HL-60 (cell line): ENCODE results near the gene RAB3A.

Experiments used
- DNase-seq, 2 experiments: peaks; one replicate each; pipeline ENCODE4 v3.0.0-alpha.2; 2010 to 2020; ENCODE audit warnings: low read depth in 1 of 2, low spot score in 1 of 2
- H3K27ac ChIP-seq: fragments of 250-450 bp; sonication (Bioruptor Pico); replicated peaks from 2 replicates; pipeline ENCODE4 v1.5.1; 2020; ENCODE audit warnings: mild to moderate bottlenecking, moderate library complexity
- H3K27me3 ChIP-seq: fragments of 250-450 bp; sonication (Bioruptor Pico); 2 replicates; pipeline ENCODE4 v1.5.1; 2021; ENCODE audit warnings: mild to moderate bottlenecking, moderate library complexity; ENCODE audit not compliant: insufficient read depth, poor library complexity, severe bottlenecking
- H3K4me3 ChIP-seq: replicated peaks from 2 replicates; pipeline ENCODE4 v1.5.1; 2011; ENCODE audit warnings: mild to moderate bottlenecking, control low read depth, low read length; ENCODE audit not compliant: insufficient read depth
- CTCF ChIP-seq: IDR thresholded peaks from one replicate; pipeline ENCODE4 v1.5.1; 2011; ENCODE audit warnings: low read length, control low read depth, inconsistent platforms; ENCODE audit not compliant: insufficient read depth
- GABPA ChIP-seq: IDR thresholded peaks from 2 replicates; pipeline ENCODE4 v1.6.1; 2012; ENCODE audit warnings: low read depth
- POLR2AphosphoS5 ChIP-seq: IDR thresholded peaks from 2 replicates; pipeline ENCODE4 v1.6.1; 2012; ENCODE audit warnings: low read depth
- SPI1 ChIP-seq: IDR thresholded peaks from 2 replicates; pipeline ENCODE4 v1.6.1; 2012; ENCODE audit warnings: low read depth, mild to moderate bottlenecking, borderline replicate concordance
- TF ChIP-seq, protein P1 (sequence below): IDR thresholded peaks from 2 replicates; pipeline ENCODE4 v1.6.1; 2012; ENCODE audit warnings: low read depth; ENCODE audit not compliant: insufficient replicate concordance

The RAB3A gene

GRCh38 chr19:18205200-18205892 is 1.5 kb upstream of the RAB3A start:
- Histone ChIP-seq H3K27me3 (no peaks in the 10 kb centered on the region), H3K4me3 (peak overlapping the region; percentile 57), H3K27ac (peak overlapping the region; percentile 51)
- no peak for TF ChIP-seq SPI1
- no peak for TF ChIP-seq CTCF
- no peak for TF ChIP-seq POLR2AphosphoS5
- peak in 1 of 2 experiments; percentile 45 for DNase-seq

DNA sequence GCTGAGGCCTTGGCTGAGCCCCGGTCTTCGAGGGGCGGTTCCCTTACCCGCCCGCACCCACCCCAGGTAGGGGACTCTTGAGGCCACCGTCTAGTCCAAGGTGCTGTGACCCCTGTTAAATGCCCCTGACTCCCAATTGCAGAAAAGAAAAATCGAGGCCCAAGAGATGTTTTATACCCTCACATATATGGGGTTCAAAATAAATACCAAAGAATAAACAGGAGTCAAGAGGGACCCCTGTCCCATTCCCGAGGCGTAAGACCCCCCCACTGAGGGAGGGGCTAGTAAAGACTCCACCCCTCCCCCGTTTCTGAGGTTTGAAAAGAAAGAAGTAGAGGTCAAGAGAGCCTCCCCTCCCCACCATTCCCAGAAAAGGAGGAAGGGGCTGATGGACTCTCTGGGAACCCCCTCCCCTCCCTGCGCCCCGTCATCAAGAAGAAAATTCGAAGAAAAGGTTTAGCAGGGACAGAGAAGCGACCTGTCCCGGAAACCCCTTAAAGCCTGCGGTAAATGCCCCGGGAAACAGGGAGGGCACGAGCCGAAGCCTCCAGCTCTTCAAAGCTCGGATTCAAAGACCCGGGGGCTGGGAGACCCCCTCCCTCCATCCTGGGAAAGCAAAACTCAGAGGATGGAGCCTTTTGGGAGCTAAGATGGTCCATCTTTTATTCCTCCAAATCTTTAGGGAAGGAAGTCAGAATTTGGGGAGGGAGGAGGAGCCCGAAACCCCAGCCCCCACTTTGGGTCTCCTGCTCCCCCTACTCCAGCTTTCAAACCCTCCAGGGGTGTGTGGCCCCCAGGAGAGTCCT is 755 bp upstream of the RAB3A start:
- Histone ChIP-seq H3K4me3 (peak overlapping the region; percentile 57), H3K27me3 (no peaks in the 10 kb centered on the region), H3K27ac (peak overlapping the region; percentile 51)
- no peak for DNase-seq
- TF ChIP-seq CTCF: no peak

- peak overlapping the region; percentile 39; the same call in 1 of the 2 replicates for H3K27ac ChIP-seq
Measured at GRCh38 chr19:18203408-18203862, 407 bp downstream of the RAB3A start.

More at GRCh38 chr19:18203408-18203862, 407 bp downstream of the RAB3A start:
- Histone ChIP-seq H3K4me3 (peak overlapping the region; percentile 96), H3K27me3 (no peaks in the 10 kb centered on the region)
- DNase-seq: peak; percentile 45 to 75
- TF ChIP-seq SPI1 (no peak), CTCF (no peak), GABPA (no peak), POLR2AphosphoS5 (no peak)
- TF ChIP-seq, protein P1, sequence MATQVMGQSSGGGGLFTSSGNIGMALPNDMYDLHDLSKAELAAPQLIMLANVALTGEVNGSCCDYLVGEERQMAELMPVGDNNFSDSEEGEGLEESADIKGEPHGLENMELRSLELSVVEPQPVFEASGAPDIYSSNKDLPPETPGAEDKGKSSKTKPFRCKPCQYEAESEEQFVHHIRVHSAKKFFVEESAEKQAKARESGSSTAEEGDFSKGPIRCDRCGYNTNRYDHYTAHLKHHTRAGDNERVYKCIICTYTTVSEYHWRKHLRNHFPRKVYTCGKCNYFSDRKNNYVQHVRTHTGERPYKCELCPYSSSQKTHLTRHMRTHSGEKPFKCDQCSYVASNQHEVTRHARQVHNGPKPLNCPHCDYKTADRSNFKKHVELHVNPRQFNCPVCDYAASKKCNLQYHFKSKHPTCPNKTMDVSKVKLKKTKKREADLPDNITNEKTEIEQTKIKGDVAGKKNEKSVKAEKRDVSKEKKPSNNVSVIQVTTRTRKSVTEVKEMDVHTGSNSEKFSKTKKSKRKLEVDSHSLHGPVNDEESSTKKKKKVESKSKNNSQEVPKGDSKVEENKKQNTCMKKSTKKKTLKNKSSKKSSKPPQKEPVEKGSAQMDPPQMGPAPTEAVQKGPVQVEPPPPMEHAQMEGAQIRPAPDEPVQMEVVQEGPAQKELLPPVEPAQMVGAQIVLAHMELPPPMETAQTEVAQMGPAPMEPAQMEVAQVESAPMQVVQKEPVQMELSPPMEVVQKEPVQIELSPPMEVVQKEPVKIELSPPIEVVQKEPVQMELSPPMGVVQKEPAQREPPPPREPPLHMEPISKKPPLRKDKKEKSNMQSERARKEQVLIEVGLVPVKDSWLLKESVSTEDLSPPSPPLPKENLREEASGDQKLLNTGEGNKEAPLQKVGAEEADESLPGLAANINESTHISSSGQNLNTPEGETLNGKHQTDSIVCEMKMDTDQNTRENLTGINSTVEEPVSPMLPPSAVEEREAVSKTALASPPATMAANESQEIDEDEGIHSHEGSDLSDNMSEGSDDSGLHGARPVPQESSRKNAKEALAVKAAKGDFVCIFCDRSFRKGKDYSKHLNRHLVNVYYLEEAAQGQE: no peak
